Stimulated activated CD4-positive, alpha-beta T cell treated with anti-CD3 and anti-CD28 coated beads, TNF-alpha, amount 100 ng/mL, for 24 hours (primary cell): ENCODE results near the gene CSF3.

Experiments used
- DNase-seq, 3 experiments: peaks; one replicate each; pipeline ENCODE4 v3.0.0-alpha.2; 2020; ENCODE audit warnings: low read depth in 3 of 3

Gene CSF3

GRCh38 chr17:40015005-40015997 is at the start of gene CSF3:
TSS of gene CSF3 (plus strand) at chr17:40015440. CDS start at chr17:40015475, 35 bp downstream.
- no peak for DNase-seq

- DNase-seq: no peak
Measured at GRCh38 chr17:39966771-39967170, 48.5 kb upstream of the CSF3 start.

DNA sequence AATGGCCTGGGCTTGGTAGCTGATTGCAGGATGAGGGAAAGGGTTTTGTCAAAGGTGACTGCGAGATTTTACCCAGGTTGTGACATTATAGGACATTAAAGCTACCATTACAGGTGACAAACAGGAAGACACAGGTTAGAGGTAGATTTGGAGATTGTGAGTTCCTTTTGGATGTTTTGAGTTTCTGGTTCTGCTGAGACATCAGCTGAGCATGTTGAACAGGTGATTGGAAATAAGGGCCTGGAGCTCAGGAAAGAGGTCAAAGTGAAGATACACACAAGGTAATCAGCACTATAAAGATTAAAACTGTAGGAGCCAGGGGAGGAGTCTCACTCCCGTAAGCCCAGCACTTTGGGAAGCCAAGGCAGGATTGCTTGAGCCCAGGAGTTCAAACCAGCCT is 46.5 kb upstream of the CSF3 start:
- no peak for DNase-seq

DNA sequence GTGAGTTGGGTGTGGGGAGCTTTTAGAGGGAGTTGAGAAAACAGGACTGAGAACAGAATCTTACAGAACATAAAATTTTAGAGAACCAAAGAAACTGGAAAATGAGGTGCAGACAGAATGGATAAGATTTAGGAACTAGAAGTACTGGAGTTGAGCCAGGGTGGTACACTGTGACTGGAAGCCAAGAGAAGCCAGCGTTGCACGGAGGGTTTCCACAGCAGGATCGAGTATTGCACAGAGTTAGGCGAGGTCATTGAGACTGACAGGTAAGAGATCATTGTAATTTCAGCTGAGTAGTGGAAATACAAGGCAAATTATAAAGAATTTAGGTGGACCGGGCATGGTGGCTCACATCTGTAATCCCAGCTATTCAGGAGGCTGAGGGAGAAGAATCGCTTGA is 45.9 kb upstream of the CSF3 start:
- no peak for DNase-seq

DNA sequence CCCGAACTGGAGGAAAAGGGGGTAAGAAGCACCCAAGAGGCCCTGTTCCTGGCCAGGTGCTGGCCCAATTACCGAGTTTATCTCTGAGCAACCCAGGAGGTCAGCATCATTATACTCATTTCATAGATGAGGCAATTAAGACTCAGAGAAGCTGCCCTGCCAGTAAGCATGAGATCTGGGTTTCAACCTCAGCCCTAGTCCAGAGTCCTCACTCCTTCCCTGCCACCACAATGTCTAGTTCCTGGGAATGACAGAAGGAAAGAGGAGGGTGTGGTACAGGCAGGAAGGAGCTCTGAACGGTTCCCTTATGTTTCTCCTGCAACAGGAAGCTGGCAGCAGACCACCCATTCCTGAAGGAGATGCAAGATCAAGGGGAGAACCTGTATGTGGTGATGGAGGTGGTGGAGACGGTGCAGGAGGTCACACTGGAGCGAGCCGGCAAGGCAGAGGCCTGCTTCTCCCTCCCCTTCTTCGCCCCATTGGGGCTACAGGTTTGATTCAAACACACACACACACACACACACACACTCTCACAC is 45.0 kb upstream of the CSF3 start:
- no peak for DNase-seq

DNA sequence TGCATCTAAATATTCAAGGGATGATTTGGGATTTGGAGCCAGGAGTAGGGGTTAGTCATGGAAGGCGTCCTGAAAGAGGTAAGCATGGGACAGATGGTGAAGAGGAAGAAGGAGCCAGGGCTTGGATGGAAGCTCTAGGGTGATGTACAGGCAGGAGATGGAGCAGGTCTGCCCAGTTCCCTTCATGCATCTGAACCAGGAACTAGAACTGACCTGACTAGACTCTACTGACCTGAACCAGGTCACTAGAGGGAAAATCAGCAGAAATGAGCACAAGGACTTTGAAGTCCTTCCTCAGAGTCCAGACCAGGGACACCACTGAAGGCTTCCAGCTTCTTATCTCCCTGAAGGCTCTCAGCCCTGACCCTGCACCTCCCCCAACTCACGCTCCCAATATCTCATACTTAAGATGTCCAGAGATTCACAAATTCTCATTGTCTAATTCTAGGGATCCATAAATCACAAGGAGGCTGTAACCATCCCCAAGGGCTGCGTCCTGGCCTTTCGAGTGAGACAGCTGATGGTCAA is 44.1 kb upstream of the CSF3 start:
- DNase-seq: no peak

DNA sequence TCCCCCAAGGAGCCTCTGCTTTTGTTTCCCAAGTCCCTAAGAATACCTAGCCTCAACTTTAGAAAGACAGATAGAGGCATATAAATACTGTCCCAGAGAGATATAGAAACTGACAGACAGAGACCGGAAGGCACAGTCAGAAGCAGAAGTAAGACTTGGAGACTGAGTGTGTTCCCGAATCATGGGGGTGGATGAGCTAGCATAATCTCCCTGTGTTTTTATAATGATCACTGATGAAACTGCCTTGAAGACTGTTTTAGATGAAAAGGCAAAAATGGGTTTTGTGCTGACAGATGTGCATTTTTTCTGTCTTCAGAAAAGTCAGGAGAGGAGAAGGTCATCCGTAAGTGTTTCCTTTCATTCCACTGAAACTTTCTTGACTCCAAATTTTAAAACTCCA is 43.0 kb upstream of the CSF3 start:
- no peak for DNase-seq

DNA sequence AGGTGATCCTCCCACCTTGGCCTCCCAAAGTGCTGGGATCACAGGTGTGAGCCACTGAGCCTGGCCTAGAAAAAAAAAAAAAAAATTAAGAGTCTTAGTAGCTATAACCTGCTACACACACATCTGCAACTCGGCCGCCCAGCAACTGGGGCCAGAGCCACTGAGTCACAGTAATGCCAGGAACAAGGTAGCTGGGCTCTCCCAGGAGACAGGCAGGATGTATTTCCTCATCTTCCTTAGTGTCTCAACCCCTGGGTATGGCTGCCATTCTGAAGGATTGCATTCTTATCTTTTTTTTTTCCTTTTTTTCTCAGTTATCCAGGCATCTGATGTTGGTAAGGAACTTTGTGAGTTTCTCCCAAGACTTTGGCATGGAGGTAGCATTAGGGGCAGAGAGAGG is 41.7 kb upstream of the CSF3 start:
- no peak for DNase-seq

DNA sequence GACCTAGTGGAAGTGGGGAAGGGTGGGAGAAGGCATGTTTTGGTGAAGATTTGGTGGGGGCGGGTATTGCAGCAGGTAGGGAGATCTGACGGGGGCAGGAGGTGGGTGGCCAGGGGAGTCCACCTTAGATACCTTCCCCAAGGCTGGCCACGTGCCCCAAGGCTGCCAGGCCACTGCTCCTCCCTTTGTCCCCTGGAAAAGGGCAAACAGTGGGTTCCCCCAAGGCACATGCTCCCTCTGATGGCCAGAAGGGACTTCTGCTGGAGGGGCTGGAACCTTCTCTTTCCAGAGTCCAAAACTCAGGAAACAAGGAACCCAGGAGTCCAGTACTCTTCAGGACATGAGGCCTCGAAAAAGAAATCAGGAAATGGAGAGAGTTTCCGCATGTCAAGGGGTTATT is 40.8 kb upstream of the CSF3 start:
- no peak for DNase-seq

DNA sequence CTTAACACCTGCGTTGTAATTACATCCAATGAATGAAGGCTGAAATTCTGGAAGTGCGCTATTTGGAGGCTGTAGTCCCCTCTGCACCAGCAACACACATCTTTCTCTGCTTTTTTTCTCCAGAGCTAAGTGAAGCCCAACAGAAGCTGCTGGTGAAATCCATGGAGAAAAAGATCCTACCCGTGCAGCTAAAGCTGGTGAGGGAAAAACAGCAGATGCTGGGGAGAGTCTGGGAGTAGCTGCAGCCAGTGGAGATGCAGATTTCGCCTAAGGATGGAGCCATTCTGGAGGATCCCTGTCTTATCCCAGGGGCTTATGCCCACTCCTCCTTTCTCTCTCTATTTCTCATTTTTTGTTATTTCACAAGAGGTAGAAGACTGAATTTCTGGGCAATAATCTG is 39.4 kb upstream of the CSF3 start:
- DNase-seq: no peak

- DNase-seq: no peak
Measured at GRCh38 chr17:39979016-39979670, 36.1 kb upstream of the CSF3 start.

GRCh38 chr17:39979893-39980350 is 35.3 kb upstream of the CSF3 start:
- peak in 1 of 3 experiments; percentile 3 for DNase-seq

DNA sequence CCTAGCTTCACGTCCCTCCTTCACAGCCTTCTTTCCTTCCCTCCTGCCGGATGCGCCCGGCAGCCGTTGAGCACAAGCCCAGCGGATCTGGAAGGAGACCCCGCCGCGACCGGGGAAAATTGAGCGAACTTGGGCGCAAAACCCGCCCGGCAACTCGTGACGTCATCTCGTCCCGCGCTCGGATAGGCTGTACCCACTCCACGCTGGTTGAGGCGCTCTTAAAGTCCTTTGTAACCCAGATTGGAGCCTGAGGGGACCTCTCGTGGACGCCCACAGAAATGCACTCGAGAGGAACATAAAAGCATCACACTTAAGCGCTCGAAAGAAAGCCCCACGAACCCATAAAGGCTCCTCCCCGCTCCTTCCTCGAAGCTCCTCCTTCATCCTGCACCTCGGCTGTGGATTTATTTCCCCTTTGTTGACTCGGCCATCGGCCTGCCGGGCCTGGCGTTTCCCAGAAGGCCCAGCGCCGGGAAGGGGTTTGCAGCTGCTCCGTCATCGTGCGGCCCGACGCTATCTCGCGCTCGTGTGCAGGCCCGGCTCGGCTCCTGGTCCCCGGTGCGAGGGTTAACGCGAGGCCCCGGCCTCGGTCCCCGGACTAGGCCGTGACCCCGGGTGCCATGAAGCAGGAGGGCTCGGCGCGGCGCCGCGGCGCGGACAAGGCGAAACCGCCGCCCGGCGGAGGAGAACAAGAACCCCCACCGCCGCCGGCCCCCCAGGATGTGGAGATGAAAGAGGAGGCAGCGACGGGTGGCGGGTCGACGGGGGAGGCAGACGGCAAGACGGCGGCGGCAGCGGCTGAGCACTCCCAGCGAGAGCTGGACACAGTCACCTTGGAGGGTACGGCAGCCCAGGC is 34.7 kb upstream of the CSF3 start, which contains the start of gene PSMD3:
TSS of gene PSMD3 (plus strand) at position 457 of the 856 bp plus-strand sequence. CDS start at position 621, 164 bp downstream.
- DNase-seq: peak; percentile 93 to 97 (median 95)

DNA sequence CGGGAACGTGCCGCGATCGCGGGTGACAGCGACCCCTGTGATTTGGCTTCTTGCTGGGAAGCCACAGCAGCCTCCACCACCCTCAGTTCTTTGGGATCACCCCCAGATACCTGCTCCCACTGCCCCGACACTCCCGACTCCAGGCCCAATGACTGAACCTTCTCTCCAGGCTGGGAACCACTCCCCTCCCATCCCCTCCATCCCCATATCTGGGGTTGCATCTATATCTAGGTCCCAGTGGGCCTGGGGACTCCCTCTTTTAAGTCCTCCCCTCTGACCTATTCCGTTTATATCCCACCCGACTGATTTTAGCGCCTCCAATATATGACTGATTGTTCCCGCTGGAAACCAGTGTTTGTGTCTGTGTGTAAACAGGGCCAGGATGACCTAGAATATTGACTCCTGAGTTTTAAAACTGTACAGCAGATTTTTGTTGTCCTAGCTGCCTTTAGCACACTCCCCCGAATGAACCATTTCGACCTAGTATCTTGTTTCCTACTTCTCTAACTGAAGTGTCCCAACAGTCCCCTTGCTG is 34.0 kb upstream of the CSF3 start:
- no peak for DNase-seq

DNA sequence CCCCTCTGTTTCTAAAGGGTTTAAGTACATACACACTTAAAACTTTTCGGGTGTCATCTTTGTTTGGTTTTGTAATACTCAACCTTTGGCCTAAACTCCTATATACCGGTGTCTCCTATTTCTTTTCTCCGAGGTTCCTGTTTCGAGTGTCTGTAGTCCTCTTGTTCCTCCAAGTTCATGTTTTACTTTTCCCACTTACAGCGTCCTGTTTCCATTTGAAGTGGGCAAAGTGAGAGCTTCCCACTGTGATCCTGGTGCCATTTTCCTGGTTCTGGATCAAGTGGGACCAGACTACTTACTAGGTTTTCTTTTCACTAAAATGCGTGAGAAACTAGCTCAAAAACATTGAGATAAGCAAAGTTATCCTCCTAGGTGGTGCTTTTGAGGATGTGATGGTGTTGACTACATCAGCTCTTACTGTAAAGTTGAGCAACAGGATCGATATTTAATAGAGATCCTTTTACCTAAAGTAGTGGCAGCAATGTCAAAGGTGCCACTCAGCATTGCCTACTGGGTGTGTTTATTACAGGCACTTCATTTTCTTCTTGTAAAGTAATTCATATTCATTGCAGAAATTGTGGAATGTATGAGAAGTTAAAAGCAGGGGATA is 33.4 kb upstream of the CSF3 start:
- no peak for DNase-seq

DNA sequence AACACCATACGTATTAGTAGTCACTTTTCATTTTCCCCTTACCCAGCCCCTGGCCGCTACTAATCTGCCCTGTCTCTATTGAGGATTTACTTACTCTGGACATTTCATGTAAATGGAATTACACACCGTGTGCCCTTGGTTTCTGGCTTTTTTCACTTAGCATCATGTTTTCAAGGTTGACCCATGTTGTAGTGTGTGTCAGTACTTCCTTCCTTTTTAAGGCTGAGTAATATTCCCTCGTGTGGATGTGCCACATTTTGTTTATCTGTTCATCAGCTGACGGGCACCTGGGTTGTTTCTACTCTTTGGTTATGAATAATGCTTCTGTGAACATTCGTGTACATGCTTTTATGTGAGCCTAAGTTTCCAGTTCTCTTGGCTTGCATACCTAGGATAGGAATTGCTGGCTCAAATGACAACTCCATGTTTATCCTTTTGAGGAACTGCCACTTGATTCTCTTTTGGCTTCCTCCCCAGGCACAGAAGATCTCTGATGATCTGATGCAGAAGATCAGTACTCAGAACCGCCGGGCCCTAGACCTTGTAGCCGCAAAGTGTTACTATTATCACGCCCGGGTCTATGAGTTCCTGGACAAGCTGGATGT is 26.9 kb upstream of the CSF3 start:
- DNase-seq: no peak

- no peak for DNase-seq
Measured at GRCh38 chr17:39994448-39994847, 20.8 kb upstream of the CSF3 start.

GRCh38 chr17:39995438-39995837 is 19.8 kb upstream of the CSF3 start:
- DNase-seq: no peak

- DNase-seq: no peak
Measured at GRCh38 chr17:39996162-39996561, 19.1 kb upstream of the CSF3 start.

- no peak for DNase-seq
Measured at GRCh38 chr17:39996800-39997199, 18.4 kb upstream of the CSF3 start.
